ENCODE results near the gene RAB11B. TPM values are rescaled to one million over a fixed set of nuclear protein-coding genes. Genes with fewer than 3 reads are reported as not detected.
A peak's percentile ranks its signal among the peaks of the same experiment; 100 is the strongest.

The RAB11B gene
- total and polyA plus RNA-seq, 2 of the 13 experiments (the other 11 are each of a cell fraction or from before 2014, with no cell fraction given): 6.0 to 28.4 TPM

DNA sequence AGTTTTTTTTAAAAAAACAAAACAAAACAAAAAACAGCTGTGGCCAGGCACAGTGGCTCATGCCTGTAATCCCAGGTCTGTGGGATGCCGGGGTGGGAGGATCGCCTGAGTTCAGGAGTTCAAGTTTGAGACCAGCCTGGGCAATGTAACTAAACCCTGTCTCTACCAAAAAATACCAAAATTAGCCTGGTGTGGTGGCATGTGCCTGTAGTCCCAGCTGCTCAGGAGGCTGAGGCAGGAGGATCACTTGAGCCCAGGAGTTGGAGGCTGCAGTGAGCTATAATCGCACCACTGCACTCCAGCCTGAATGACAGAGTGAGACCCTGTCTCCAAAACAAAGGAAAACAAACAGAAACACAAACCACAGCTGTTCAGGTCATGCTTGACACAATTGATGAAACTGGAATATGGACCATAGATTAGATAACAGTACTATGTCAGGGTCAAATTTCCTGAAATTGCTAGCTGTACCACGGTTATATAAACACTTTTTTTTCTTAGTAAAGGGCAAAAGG, 33.1 kb upstream of the RAB11B start (continued):
- TF ChIP-seq ZNF281 (CRISPR knock-in tag; IDR thresholded peaks at IDR 0.05; ENCODE audit: borderline replicate concordance) (peak; percentile 42; the same call in 1 of the 2 replicates), NR2F1 (CRISPR knock-in tag; IDR thresholded peaks at IDR 0.05) (peak; percentile 79 to 93), ZFP62 (CRISPR knock-in tag; IDR thresholded peaks at IDR 0.05) (no peak), HCFC1 (IDR thresholded peaks at IDR 0.05; ENCODE audit: low read depth, low read length) (no peak), PBX2 (CRISPR knock-in tag; IDR thresholded peaks at IDR 0.05) (peak; percentile 51; the same call in 1 of the 2 replicates), ZNF883 (CRISPR knock-in tag; IDR thresholded peaks at IDR 0.05; ENCODE audit: not compliant biosample characterization) (no peak), SALL1 (CRISPR knock-in tag; IDR thresholded peaks at IDR 0.05) (peak; percentile 97), NFYC (CRISPR knock-in tag; IDR thresholded peaks at IDR 0.05) (no peak), ZNF10 (CRISPR knock-in tag; IDR thresholded peaks at IDR 0.05; ENCODE audit: borderline replicate concordance, low read depth) (no peak), MLLT10 (CRISPR knock-in tag; IDR thresholded peaks at IDR 0.05) (no peak), ZNF709 (CRISPR knock-in tag; IDR thresholded peaks at IDR 0.05) (peak; percentile 40; the same call in 1 of the 2 replicates)
- TF ChIP-seq, protein P1, sequence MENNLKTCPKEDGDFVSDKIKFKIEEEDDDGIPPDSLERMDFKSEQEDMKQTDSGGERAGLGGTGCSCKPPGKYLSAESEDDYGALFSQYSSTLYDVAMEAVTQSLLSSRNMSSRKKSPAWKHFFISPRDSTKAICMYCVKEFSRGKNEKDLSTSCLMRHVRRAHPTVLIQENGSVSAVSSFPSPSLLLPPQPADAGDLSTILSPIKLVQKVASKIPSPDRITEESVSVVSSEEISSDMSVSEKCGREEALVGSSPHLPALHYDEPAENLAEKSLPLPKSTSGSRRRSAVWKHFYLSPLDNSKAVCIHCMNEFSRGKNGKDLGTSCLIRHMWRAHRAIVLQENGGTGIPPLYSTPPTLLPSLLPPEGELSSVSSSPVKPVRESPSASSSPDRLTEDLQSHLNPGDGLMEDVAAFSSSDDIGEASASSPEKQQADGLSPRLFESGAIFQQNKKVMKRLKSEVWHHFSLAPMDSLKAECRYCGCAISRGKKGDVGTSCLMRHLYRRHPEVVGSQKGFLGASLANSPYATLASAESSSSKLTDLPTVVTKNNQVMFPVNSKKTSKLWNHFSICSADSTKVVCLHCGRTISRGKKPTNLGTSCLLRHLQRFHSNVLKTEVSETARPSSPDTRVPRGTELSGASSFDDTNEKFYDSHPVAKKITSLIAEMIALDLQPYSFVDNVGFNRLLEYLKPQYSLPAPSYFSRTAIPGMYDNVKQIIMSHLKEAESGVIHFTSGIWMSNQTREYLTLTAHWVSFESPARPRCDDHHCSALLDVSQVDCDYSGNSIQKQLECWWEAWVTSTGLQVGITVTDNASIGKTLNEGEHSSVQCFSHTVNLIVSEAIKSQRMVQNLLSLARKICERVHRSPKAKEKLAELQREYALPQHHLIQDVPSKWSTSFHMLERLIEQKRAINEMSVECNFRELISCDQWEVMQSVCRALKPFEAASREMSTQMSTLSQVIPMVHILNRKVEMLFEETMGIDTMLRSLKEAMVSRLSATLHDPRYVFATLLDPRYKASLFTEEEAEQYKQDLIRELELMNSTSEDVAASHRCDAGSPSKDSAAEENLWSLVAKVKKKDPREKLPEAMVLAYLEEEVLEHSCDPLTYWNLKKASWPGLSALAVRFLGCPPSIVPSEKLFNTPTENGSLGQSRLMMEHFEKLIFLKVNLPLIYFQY (CRISPR knock-in tag; IDR thresholded peaks at IDR 0.05; ENCODE audit: borderline replicate concordance): 0 out of 2 replicates have a peak, but pooled peaks have one; percentile 70
- TF ChIP-seq, protein P2, sequence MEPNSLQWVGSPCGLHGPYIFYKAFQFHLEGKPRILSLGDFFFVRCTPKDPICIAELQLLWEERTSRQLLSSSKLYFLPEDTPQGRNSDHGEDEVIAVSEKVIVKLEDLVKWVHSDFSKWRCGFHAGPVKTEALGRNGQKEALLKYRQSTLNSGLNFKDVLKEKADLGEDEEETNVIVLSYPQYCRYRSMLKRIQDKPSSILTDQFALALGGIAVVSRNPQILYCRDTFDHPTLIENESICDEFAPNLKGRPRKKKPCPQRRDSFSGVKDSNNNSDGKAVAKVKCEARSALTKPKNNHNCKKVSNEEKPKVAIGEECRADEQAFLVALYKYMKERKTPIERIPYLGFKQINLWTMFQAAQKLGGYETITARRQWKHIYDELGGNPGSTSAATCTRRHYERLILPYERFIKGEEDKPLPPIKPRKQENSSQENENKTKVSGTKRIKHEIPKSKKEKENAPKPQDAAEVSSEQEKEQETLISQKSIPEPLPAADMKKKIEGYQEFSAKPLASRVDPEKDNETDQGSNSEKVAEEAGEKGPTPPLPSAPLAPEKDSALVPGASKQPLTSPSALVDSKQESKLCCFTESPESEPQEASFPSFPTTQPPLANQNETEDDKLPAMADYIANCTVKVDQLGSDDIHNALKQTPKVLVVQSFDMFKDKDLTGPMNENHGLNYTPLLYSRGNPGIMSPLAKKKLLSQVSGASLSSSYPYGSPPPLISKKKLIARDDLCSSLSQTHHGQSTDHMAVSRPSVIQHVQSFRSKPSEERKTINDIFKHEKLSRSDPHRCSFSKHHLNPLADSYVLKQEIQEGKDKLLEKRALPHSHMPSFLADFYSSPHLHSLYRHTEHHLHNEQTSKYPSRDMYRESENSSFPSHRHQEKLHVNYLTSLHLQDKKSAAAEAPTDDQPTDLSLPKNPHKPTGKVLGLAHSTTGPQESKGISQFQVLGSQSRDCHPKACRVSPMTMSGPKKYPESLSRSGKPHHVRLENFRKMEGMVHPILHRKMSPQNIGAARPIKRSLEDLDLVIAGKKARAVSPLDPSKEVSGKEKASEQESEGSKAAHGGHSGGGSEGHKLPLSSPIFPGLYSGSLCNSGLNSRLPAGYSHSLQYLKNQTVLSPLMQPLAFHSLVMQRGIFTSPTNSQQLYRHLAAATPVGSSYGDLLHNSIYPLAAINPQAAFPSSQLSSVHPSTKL (CRISPR knock-in tag; IDR thresholded peaks at IDR 0.05): peak; percentile 98
